Measurements from ENCODE around the gene ANP32B.

- no peak for TF ChIP-seq CTCF (IDR thresholded peaks at IDR 0.05)
- TF ChIP-seq EZH2 (IDR thresholded peaks at IDR 0.05; ENCODE audit: borderline replicate concordance, insufficient read depth, low read depth, low read length, poor library complexity, severe bottlenecking) = no peak
These were observed 28.0 kb downstream of the ANP32B start for GRCh38 chr9:98011122-98011521.

All from B cell (primary cell).